Measurements from ENCODE around the gene RBM5.

RBM5 gene

GRCh38 chr3:50095352-50095998 is 6.8 kb downstream of the RBM5 start:
- ChIA-PET POLR2A (interaction anchor here (0.6 to 0.7 kb wide), 2 partner anchors 87 to 263 kb away, joined by 3 to 4 read pairs; no protein-coding TSS in a partner anchor), CTCF (interaction anchor here (0.6 to 1.6 kb wide), 2 partner anchors 25 to 187 kb away, joined by 3 read pairs; no protein-coding TSS in a partner anchor)
- H3K27ac ChIP-seq (ENCODE audit: extremely low read depth, low read depth, low read length) = no peak overlapping the region
- H3K36me3 ChIP-seq (ENCODE audit: control insufficient read depth in 2 of 2, insufficient read depth in 1 of 2, low read length in 2 of 2) = peaks cover 84 to 97% of the 10 kb centered on the region in 2 experiments
- no peaks in the 10 kb centered on the region for H3K9me3 ChIP-seq (ENCODE audit: control insufficient read depth, insufficient read depth, low read depth, low read length)
- H3K4me3 ChIP-seq (ENCODE audit: low read depth, low read length) = no peak overlapping the region
- TF ChIP-seq MZF1 (tag by site-specific recombination; IDR thresholded peaks at IDR 0.05; ENCODE audit: borderline replicate concordance) (no peak), HOXA7 (CRISPR knock-in tag; IDR thresholded peaks at IDR 0.05; ENCODE audit: borderline replicate concordance) (no peak), ZNF292 (tag by site-specific recombination; IDR thresholded peaks at IDR 0.05; ENCODE audit: borderline replicate concordance, low read depth) (no peak), ZNF580 (tag by site-specific recombination; IDR thresholded peaks at IDR 0.05) (no peak), ZNF211 (tag by site-specific recombination; IDR thresholded peaks at IDR 0.05; ENCODE audit: low read depth) (no peak), ZNF221 (tag by site-specific recombination; IDR thresholded peaks at IDR 0.05; ENCODE audit: borderline replicate concordance) (no peak), ZNF174 (tag by site-specific recombination; IDR thresholded peaks at IDR 0.05) (no peak), ZFP41 (tag by site-specific recombination; IDR thresholded peaks at IDR 0.05; ENCODE audit: borderline replicate concordance) (no peak), ZNF624 (tag by site-specific recombination; IDR thresholded peaks at IDR 0.05) (no peak), ZNF148 (tag by site-specific recombination; IDR thresholded peaks at IDR 0.05; ENCODE audit: borderline replicate concordance) (no peak), ZNF426 (tag by site-specific recombination; IDR thresholded peaks at IDR 0.05) (no peak), ZNF548 (tag by site-specific recombination; IDR thresholded peaks at IDR 0.05) (no peak), ZNF830 (tag by site-specific recombination; IDR thresholded peaks at IDR 0.05; ENCODE audit: low read depth) (no peak), ZNF48 (tag by site-specific recombination; IDR thresholded peaks at IDR 0.05) (no peak), BCL11B (tag by site-specific recombination; IDR thresholded peaks at IDR 0.05; ENCODE audit: low read depth) (no peak), ZBTB49 (tag by site-specific recombination; IDR thresholded peaks at IDR 0.05; ENCODE audit: low read depth) (no peak), WT1 (tag by site-specific recombination; IDR thresholded peaks at IDR 0.05) (no peak), YY1 (tag by site-specific recombination; IDR thresholded peaks at IDR 0.05) (no peak), ZNF341 (tag by site-specific recombination; IDR thresholded peaks at IDR 0.05; ENCODE audit: low read depth) (no peak)
- no peaks in the 10 kb centered on the region for H3K4me1 ChIP-seq (ENCODE audit: control insufficient read depth, insufficient read depth, low read length)

GRCh38 chr3:50100386-50100785 is 11.7 kb downstream of the RBM5 start:
- ChIA-PET POLR2A (no interaction called here), CTCF (interaction anchor here (0.8 kb wide), 1 partner anchor 21 kb away, joined by 3 read pairs; no protein-coding TSS in a partner anchor)
- TF ChIP-seq ZNF623 (tag by site-specific recombination; IDR thresholded peaks at IDR 0.05) (no peak), ZNF148 (tag by site-specific recombination; IDR thresholded peaks at IDR 0.05; ENCODE audit: borderline replicate concordance) (no peak), ZNF174 (tag by site-specific recombination; IDR thresholded peaks at IDR 0.05) (no peak), ZNF580 (tag by site-specific recombination; IDR thresholded peaks at IDR 0.05) (no peak), TCF7L2 (IDR thresholded peaks at IDR 0.05; ENCODE audit: borderline replicate concordance, low read depth, low read length) (no peak), ZFP41 (tag by site-specific recombination; IDR thresholded peaks at IDR 0.05; ENCODE audit: borderline replicate concordance) (no peak), RBAK (tag by site-specific recombination; IDR thresholded peaks at IDR 0.05) (no peak), ZNF449 (tag by site-specific recombination; IDR thresholded peaks at IDR 0.05) (no peak), GLIS2 (tag by site-specific recombination; IDR thresholded peaks at IDR 0.05) (no peak), SETDB1 (IDR thresholded peaks at IDR 0.05; ENCODE audit: insufficient read length, low read length) (no peak)

More at GRCh38 chr3:50100386-50100785, 11.7 kb downstream of the RBM5 start:
- Histone ChIP-seq H3K27ac (ENCODE audit: extremely low read depth, low read depth, low read length) (no peak overlapping the region), H3K4me3 (ENCODE audit: low read depth, low read length) (no peak overlapping the region), H3K9me3 (ENCODE audit: control insufficient read depth, insufficient read depth, low read depth, low read length) (no peaks in the 10 kb centered on the region), H3K4me1 (ENCODE audit: control insufficient read depth, insufficient read depth, low read length) (no peaks in the 10 kb centered on the region), H3K36me3 (ENCODE audit: control insufficient read depth in 2 of 2, insufficient read depth in 1 of 2, low read length in 2 of 2) (peaks cover 81 to 98% of the 10 kb centered on the region in 2 experiments)

Data from HEK293 (cell line).